GDM1 (cell line): ENCODE results near the gene ARID1B.

Experiments
- DNase-seq: peaks from one replicate; lab custom pipeline; 2025; lab: John Stamatoyannopoulos, UW

Gene ARID1B

GRCh38 chr6:156791320-156791850 lies 14.2 kb downstream of the ARID1B start:
- DNase-seq: no peak

- no peak for DNase-seq
Observed at GRCh38 chr6:156793200-156793599, 16.0 kb downstream of the ARID1B start.

GRCh38 chr6:156794546-156795354 lies 17.6 kb downstream of the ARID1B start:
- DNase-seq: no peak

- DNase-seq: no peak
Observed at GRCh38 chr6:156795825-156796224, 18.6 kb downstream of the ARID1B start.

- no peak for DNase-seq
Observed at GRCh38 chr6:156796627-156797026, 19.4 kb downstream of the ARID1B start.

GRCh38 chr6:156797901-156798735 lies 20.9 kb downstream of the ARID1B start:
- no peak for DNase-seq

- no peak for DNase-seq
Observed at GRCh38 chr6:156801712-156802111, 24.5 kb downstream of the ARID1B start.

GRCh38 chr6:156803353-156803752 lies 26.2 kb downstream of the ARID1B start:
- DNase-seq: no peak

- DNase-seq: no peak
Observed at GRCh38 chr6:156804402-156804801, 27.2 kb downstream of the ARID1B start.

GRCh38 chr6:156806155-156806554 lies 29.0 kb downstream of the ARID1B start:
- no peak for DNase-seq

- DNase-seq: no peak
Observed at GRCh38 chr6:156807028-156807427, 29.9 kb downstream of the ARID1B start.

- peak; percentile 20 for DNase-seq
Observed at GRCh38 chr6:156807795-156808194, 30.6 kb downstream of the ARID1B start.

GRCh38 chr6:156808287-156808686 lies 31.1 kb downstream of the ARID1B start:
- DNase-seq: no peak

GRCh38 chr6:156809034-156809433 lies 31.9 kb downstream of the ARID1B start:
- DNase-seq: no peak

- no peak for DNase-seq
Observed at GRCh38 chr6:156809446-156810178, 32.4 kb downstream of the ARID1B start.

GRCh38 chr6:156814036-156814581 lies 36.9 kb downstream of the ARID1B start:
- no peak for DNase-seq

GRCh38 chr6:156816505-156816904 lies 39.3 kb downstream of the ARID1B start:
- DNase-seq: no peak

- no peak for DNase-seq
Observed at GRCh38 chr6:156820089-156820798, 43.1 kb downstream of the ARID1B start.

- no peak for DNase-seq
Observed at GRCh38 chr6:156821707-156822106, 44.5 kb downstream of the ARID1B start.

GRCh38 chr6:156822747-156823206 lies 45.6 kb downstream of the ARID1B start:
- no peak for DNase-seq

GRCh38 chr6:156824142-156824541 lies 47.0 kb downstream of the ARID1B start:
- DNase-seq: no peak
